GM21825 (cell line): Measurements from ENCODE around the gene MRPL17.

ENCODE experiments used
- ATAC-seq: cut with Tn5 transposase; IDR thresholded peaks from one replicate; pipeline ENCODE4 v1.9.1; 2021; ENCODE audit warnings: mild to moderate bottlenecking, moderate library complexity; ENCODE audit not compliant: unreplicated experiment

MRPL17 gene

DNA sequence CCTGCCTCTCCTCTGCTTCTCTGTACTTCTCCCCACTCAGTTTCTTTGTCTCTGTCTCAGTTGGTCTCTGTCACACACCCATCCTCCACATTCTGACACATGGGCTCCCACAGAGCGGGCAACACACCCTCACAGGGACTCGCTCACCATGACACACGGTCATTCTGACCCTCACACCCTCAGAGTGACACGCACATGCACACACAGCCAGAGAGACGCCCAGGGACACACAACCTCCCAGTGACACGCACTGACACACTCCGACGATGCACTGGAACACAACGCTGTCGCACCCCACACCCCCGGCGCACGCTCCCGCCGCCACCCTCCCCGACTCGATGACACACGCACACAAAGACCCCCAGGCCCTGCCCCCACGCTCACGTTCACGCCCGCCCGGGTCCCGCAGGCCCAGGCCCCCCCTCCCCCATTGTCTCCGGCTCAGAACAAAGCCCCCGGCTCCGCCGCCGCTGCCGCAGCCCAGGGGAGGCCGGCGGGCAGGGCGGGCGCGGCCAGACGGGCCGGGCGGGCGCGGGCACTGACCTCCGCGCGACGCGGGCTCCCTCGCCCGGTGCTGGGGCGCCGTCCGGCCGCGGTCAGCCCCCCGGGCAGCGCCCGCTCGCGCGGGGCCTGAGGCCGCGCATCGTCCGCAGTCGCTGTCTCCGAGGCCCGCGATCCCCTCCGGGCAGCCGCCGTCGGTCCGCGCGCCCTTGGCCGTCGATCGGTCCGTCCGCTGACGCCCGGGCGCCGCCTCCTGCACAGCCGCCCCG is 27.9 kb downstream of the MRPL17 start:
- ATAC-seq = no peak

DNA sequence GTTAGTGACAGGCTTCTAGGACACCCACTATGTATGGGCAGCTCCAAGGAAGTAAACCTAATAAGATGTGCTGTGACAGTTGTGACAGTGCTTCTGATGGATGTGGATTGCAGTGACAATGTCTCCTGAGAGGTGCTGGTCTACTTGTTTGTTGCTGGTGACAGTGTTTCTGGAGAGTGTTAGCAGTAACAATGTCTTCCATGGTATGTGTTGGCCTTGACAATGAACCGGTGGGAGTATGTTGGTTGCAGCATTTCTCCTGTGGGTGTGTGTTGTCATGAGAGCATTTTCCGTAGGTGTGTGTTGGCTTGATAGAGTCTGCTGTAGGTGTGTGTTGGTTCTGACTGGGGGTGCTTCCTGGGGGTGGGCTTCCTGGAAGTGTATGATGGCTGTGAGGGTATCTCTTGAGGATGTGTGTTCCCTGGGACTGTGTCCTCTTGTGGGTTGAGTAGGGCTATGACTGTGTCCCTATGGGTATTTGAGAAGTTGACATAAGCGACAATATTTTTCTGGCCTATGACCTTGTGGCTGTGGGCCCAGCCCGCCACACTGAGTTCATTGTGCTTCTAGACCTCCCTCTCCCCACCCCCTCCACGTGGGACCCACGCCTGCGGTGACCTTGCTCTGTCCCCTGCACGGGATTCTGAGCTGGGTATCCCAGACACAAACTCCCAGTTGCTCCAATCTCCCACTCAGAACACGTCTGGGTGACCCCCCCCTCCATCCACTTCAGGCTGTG is 28.7 kb downstream of the MRPL17 start:
- ATAC-seq = no peak

DNA sequence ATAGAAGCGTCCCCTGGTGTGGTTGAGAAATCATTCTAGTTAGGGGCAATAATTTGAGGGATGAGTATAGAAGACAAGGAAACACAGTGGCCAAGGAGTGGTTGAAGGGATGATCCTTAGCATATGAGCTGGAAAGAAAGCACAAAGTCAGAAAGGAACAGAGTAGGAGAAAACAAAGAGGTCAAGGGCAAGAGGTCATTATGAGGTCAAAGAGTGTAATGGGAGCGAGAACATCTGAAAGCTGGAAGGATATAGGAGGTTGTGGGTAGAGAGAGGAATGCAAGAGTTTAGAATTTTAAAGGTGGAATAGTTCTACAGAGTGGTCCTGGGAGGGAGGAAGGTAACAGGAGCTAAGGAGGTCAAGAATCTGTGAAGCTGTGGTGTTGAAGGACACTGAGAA is 29.5 kb downstream of the MRPL17 start:
- no peak for ATAC-seq

DNA sequence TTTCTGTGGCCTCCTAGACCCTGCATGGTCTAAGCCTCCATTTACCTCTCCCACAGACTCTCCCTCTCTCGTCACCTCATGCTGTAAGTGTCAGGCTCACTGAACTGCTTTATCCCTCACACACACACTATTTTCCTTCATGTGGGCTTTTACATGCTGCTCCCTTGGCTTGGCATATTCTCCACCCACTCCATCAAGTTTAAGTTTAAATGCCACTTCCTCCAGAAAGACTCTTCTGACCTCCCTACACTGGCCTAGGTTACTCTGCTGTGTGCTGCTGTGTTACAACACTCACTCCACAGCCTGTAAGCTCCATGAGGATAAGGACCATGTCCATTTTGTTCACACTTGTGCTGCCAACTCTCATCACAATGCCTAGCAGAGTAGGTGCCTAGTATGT is 30.0 kb downstream of the MRPL17 start:
- ATAC-seq = no peak

DNA sequence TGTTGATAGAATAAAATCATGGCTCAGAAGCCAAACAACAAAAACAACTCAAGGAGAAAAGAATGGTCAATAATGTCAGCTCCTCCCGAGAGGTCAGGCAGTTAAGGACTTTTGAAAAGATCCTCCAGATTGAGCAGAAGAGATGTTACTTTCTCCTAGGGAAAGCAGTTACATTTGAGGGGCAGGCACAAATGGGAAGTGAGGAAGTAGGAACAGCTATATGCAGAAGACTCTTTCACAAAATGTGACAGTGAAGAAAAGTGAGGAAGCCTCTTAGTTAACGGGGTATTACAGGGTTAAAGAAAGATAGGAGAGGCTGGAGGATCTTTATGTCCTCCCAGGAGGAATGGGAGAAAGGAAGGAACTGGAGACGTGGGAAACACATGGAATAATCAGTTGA is 31.0 kb downstream of the MRPL17 start:
- no peak for ATAC-seq

DNA sequence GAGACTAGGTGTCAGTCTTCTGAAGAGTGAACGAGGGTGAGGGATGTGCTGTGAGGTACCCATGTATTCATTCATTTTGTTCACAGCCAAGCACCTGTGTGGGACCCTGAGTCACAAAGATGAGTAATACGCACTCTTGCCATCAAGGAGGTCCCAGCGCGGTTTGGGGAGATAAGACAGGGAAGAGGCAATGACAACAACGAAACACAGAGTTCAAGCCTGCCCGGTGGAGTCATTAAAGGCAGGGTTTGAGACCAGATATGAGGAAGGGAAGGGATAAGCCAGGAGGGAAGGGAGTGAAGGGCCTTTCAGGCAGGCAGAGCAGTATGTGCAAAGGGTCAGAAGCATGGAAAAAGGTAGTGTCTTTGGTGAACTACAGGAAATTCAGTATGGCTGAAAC is 32.2 kb downstream of the MRPL17 start:
- ATAC-seq = no peak

DNA sequence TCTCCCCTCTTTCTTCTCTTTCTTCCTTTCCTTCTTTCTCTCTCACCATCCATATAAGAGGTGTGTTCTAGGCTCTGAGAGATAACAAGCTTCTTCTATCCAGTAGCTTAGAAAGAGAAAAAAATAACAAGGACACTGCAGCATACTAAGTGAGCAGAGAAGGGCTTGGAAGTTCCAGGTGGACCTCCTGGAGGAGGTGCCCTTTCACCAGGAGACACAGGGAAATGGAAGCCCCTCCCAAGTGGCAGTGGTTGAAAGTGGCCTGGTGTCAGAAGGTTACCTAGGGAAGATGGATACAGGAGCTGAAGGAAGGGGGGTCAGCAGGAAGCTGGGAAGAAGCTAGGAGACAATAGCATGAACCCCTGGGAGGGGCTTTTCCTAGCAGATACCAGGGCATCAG is 33.0 kb downstream of the MRPL17 start:
- no peak for ATAC-seq

DNA sequence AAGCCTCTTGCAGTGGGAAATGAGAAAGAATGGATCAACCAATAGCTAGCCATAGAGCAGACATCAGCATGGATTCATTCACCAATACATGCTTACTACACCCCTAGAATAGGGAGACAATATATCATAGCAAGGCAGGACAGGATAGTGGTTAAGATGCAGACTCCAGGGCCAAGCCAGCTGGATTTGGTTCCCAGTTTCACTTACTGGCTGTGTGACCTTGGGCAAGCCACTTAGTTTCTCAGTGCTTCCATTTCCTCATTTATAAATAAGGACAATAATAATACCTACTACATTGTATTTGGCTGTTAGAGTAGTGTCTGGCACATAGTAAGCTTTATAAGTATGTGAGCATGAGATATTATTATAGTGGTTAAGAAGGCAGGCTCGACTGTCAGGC is 34.6 kb downstream of the MRPL17 start:
- no peak for ATAC-seq

DNA sequence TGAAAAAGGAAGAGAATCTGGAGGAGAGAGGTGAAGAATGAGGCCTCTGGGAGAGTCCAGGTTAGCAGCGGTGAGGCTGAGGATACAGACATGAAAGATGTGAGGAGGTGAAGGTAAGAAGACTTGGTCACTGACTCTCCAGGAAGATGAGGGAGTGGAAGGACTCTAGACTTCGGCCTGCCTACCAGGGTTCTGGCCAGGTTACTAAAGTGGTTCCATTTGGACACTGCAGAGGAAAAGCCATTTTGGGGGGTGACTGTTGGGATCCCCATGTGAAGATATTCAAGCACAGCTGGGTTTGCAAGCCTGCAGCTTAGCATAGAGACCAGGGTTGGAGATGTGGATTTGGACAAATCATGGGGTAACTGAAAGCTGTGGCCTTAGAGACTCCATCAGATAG is 35.3 kb downstream of the MRPL17 start:
- ATAC-seq = no peak

DNA sequence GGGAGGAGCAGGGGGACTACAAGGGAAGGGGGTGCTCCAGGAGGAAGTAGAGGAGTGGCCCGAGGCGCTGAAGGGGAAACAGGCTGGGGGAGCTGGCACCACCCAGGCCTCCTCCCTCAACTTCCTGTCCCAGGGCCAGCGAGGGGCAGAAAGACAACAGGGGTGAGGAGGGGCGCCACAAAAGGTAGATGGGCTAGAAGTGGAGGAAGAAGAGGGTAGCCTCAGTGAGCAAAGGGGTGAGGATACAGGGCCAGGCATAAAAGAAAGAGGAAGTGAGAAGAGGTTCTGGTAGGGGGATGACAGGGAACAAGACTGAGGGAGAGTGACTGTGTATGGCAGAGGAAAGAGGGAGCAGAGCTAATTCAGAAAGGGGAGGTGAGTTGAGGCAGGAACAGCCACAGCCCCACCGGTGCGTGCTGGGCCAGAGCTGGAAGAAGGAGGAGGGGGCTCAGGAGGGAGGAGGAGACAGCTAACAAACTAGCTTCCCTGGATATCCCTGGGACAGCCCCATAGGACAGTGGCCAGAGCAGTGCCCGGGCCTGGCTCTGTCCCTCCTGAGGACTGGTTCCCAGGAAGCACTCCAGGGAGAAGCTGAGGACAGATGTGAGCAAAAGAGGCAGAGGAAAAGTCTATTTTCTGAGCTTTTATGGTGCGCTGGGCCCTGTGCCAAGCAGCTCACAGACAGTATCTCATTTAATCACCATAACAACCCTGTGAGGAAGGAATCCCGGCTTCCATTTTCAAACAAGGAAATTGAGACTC is 36.0 kb downstream of the MRPL17 start:
- peak; percentile 93 for ATAC-seq

DNA sequence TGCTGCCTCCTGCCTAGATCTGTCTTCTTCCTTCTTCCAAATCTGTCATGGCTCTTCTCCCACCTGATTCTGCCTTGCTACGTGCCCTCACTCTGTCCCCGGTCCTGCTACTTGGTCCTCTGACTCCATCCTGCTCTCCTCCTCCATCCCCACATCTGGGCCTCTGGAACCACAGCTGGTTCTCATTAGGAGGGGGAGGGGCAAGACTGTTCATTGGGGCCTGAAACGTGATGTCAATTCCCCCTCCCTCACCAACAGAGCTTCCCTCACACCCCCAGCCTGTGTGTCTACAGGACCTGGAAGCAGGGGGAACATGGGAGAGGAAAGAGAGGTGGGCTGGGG is 36.6 kb downstream of the MRPL17 start:
- no peak for ATAC-seq

DNA sequence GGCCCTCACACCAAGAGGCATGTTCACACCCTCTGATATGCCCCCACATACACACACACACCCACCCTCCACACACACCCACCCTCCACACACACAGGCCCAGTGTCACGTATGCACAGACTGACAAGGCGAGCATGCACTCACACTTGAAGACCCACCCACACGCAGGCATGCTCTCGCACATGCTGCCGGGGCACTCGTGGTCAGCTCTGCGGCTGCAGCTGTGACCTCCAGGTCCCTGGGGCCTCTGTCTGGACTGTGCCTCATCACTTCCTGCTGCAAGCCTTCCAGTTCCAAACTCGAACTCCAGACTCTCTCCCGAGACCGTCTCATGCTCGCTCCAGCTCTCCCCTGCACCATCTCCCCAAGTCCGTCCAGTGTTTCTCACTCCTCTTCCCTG is 37.1 kb downstream of the MRPL17 start:
- ATAC-seq = no peak

DNA sequence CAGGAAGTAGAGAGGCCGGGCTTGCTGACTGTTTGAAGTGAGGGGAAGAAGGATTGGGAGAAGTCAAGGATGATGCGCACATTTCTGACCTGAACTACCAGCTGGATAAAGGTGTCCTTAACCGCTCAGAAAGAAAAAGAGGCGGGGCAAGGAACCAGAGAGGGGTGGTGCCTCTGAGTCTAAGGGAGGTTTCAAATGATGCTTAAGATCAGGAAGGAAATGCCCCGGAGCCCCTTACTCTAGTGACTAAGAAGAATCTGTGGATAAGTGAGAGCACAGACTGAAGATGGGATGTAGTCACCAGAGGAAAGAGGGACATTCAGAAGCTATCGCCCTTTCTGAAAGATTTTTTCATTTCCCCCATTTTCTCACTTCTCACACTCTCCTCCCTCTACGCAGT is 40.2 kb downstream of the MRPL17 start:
- no peak for ATAC-seq

DNA sequence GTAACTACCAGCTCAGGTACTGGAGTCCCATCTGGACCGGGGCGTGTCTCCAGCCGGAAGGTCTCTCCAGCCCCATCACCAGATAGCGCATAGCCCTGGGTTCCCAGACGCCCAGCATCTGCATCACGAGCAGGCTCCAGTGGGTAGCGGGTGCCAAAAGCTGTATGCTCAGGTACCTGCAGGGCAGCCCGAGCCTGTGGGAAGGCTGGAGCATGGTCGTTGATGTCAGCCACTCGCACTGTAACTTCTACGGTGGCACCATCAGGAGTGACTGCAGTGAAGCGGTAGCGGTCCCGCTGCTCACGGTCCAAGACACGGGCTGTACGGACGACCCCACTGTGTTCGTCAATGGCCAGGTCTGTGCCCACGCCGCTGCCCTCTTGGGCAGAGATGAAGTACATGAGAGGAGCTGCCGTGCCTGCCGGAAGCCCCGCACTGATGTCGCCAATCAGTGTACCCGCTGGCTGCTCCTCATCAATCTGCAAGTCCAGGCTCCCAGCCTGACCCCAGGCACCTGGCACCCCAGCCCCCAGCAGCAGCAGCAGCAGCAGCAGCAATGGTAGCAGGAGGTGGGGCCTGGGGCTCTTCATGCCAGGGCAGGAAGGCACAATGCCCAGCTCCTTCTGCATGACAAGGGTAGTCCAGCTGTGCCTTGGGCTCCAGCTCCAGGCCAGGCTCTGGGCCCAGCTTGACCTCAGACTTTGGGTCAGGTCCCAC is 42.0 kb downstream of the MRPL17 start:
- no peak for ATAC-seq

DNA sequence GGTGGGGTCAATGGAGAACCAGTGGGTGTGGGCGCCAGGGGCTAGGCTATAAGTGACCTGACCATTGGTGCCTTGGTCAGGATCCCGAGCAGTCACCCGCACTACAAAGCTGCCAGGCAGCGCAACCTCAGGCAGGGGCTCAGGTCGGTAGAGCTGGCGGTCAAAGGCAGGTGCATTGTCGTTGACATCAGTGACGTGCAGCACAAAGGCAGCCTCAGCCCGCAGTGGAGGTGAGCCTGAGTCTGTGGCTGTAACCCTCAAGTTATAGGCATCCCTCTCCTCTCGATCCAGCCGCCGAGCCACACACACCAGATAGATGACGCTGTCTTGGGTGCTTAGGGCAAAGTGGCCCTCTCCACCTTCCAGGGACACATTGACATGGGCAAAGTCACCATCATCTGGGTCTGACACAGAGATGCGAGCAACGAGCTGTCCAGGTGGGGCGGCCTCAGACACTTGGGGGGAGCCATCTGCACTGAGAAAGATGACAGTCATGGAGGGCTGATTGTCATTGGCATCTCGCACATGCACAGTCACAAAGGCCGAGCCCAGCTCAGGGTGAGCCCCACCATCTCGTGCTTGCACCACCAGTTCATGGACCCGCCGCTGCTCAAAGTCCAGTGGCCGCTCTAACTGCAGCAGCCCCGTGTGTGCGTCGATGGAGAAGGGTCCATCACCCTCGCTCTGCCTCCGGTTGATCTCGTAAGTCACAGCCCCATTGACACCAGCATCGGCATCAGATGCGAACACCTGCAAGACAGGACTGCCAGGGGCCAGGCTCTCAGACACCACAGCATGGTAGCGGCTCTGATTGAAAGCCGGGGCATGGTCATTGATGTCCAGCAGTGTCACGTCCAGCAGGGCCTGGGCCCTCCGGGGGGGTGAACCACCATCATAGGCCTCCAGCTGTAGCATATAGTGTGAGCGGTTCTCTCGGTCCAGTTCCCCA is 42.8 kb downstream of the MRPL17 start:
- ATAC-seq = no peak

DNA sequence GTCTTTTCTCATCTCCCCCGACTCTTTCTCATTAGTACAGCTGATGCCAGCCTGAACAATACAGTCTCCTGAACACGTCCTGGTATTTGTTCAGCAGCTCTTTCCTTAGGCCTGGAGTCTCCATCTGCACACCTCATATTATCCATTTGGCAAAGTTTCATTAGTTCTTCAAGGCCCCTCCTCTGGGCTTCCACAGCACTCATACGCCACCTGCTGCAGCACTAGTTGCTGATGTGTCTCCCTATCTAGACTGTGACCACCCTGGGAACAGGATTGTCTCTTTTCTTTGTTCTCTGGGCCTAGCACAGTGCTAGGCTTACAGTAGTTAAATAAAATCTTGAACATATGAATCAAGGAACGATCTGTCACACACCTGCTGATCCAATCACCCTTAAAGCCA is 44.7 kb downstream of the MRPL17 start:
- ATAC-seq = no peak

DNA sequence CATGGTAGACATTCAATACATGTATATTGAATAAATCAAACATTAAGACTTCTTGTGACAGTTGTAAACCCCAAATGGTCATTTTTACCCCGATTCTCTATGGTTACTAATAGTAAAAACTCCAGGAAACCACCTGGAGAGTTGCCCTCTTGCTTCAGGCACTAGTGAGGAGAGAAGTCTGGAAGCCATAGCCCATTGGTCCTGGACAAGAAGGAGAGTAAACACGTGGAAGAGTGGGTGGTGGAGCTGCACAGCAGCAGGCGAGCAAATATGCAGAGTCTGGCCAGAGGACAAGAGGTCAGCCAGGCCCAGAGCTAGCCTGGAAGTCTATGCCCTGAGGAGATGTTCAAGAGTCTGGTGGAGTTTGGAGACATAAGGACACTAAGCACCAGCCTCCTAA is 45.3 kb downstream of the MRPL17 start:
- no peak for ATAC-seq

DNA sequence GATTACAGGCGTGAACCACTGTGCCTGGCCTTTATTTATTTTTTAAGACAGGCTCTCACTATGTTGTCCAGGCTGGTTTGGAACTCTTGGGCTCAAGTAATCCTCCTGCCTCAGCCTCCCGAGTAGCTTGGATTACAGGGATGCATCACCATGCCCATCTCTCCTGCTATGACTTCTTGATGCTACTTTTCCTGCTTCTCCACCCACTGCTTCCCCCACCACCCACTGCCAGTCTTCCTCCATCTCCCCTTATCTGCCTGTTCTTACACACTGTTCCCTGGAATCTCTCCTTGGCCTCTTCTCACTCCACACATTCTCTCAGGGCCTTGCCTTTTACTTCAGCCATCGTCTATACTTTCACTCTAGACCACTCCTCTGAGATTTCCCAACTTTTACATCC is 46.7 kb downstream of the MRPL17 start:
- no peak for ATAC-seq

DNA sequence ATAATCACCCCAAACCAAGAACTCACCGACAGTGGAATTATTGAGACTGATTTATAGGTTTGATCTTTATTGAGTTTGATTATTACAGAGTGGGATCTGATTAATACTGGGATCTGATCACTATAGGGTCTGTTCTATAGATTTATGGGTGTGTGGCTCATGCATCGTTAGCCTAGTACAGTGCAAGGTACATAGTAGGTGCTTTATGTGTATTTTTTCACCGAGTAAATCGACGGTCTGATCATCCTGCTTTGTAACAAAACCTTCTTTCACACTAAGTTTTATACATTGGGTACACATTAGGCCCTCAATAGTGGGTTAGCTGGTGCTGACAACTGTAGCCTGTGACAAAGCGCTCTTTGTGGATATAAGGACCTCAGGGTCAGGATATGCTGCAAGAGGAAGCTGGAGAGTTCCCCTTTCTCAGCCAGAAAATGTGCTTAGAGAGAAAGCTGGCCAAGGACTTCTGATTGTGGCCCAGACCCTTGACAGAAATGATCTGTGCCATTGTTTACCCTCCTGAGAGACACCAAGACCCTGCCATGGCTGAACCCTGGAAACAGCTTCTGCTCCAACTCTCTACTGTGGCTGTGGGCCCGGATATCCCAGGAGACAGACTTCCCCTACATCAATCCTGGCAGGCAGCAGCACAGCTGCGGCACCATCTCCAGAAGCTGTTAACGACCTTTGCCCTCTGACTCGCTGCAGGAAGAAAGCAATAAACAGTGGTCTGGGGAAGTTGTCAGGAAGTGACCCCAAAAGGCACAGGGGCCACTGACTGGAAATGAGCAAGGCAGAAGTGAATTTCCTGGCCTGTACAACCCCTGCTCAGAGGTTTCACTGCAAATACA is 47.8 kb downstream of the MRPL17 start:
- no peak for ATAC-seq
